Measurements from ENCODE around the gene IMMP2L. TPM values are rescaled to one million over a fixed set of nuclear protein-coding genes. Genes with fewer than 3 reads are reported as not detected.
"Not testable (repeated sequence)": the region's sequence is repeated elsewhere in the genome, so short reads cannot be mapped to it uniquely, and the experiment has no call there.

IMMP2L gene
- total RNA-seq, 1 donor from 2014 or later: 19.0 TPM

DNA sequence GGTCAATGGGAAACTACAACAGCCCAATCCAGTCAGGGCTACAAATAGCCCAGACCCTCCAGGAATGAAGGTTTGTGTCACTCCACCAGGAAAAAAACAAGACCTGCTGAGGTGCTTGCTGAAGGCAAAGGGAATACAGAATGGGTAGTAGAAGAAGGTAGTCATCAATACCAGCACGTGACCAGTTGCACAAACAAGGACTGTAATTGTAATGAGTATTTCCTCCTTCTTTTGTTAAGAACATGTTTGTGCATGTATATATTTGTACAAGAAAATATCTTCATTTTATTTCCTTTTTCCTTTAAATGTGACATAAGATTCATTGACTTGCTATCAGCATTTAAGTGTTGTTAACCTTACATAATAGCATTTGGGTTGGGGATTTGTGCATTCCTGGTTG, 229.3 kb downstream of the IMMP2L start:
- FAIRE-seq: no peak
- no peaks in the 10 kb centered on the region for H3K27me3 ChIP-seq (ENCODE audit: control insufficient read depth, insufficient read depth, low read length)
- TF ChIP-seq, protein P1, sequence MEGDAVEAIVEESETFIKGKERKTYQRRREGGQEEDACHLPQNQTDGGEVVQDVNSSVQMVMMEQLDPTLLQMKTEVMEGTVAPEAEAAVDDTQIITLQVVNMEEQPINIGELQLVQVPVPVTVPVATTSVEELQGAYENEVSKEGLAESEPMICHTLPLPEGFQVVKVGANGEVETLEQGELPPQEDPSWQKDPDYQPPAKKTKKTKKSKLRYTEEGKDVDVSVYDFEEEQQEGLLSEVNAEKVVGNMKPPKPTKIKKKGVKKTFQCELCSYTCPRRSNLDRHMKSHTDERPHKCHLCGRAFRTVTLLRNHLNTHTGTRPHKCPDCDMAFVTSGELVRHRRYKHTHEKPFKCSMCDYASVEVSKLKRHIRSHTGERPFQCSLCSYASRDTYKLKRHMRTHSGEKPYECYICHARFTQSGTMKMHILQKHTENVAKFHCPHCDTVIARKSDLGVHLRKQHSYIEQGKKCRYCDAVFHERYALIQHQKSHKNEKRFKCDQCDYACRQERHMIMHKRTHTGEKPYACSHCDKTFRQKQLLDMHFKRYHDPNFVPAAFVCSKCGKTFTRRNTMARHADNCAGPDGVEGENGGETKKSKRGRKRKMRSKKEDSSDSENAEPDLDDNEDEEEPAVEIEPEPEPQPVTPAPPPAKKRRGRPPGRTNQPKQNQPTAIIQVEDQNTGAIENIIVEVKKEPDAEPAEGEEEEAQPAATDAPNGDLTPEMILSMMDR (IDR thresholded peaks at IDR 0.05; ENCODE audit: insufficient read depth, low read length, severe bottlenecking): no peak
- H3K36me3 ChIP-seq (ENCODE audit: control insufficient read depth, insufficient read depth, low read length): no peaks in the 10 kb centered on the region
- DNase-seq (ENCODE audit: low read depth): peak; percentile 82
- no peak overlapping the region for H3K4me3 ChIP-seq (ENCODE audit: low read depth, low read length)

DNA sequence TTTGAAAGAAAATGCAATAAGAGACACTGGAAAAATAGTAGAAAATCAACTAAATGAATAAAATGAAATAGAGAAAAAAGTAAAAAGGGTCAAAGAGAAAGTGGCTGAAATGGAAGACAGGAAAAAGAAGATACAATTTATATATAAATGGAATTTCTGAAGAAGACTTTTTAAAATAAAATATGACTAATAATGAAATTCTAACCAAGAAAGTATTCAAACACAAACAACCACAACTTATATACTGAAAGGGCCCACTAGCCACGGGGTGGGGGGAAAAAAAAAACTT, 232.1 kb downstream of the IMMP2L start:
- FAIRE-seq (no peak), DNase-seq (ENCODE audit: low read depth) (no peak)
- TF ChIP-seq, protein P1 (IDR thresholded peaks at IDR 0.05; ENCODE audit: insufficient read depth, low read length, severe bottlenecking): no peak
- Histone ChIP-seq H3K27me3 (ENCODE audit: control insufficient read depth, insufficient read depth, low read length) (no peaks in the 10 kb centered on the region), H3K4me3 (ENCODE audit: low read depth, low read length) (no peak overlapping the region), H3K36me3 (ENCODE audit: control insufficient read depth, insufficient read depth, low read length) (no peaks in the 10 kb centered on the region)

DNA sequence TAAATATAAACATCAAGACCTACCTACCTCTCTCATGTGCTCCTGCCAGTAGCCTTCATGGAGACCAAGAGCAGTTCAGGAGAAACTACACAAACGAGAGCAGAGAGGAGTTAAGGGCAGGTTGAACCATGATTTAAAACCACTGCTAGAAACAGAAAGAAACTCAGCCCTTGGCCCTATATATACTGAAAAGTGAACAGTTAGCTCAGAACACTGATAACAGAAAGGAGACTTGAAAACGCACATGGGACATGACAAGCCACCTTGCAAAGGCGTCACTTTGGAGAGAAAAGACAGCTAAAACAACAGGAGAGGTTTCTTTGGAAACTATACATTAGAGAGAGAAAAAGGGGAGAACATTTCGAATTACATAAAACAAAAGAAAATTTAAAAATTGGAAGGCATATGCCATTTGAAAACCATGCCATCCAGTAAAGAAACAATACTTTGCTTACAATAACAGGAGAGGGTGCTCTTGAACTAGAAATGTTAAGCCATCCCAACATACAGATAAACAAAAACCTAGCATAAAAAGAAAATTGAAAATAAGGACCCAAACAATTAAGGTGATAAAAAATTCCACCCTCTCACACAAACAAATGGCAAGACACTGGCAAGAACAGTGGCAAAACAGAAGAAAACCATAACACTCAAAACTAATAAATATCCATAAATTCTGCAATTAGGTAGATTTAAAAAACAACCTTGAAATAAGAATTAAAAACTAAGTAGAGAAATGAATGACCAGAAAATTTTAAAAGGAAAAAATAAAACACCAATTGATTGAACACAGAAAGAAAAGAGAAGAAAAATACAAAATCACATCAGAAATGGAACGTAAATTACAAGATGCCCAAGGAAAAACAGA, 232.7 kb downstream of the IMMP2L start:
- FAIRE-seq (no peak), DNase-seq (ENCODE audit: low read depth) (peak; percentile 20)
- no peak overlapping the region for H3K4me3 ChIP-seq (ENCODE audit: low read depth, low read length)
- H3K27me3 ChIP-seq (ENCODE audit: control insufficient read depth, insufficient read depth, low read length): no peaks in the 10 kb centered on the region
- TF ChIP-seq, protein P1 (IDR thresholded peaks at IDR 0.05; ENCODE audit: insufficient read depth, low read length, severe bottlenecking): no peak
- no peaks in the 10 kb centered on the region for H3K36me3 ChIP-seq (ENCODE audit: control insufficient read depth, insufficient read depth, low read length)

DNA sequence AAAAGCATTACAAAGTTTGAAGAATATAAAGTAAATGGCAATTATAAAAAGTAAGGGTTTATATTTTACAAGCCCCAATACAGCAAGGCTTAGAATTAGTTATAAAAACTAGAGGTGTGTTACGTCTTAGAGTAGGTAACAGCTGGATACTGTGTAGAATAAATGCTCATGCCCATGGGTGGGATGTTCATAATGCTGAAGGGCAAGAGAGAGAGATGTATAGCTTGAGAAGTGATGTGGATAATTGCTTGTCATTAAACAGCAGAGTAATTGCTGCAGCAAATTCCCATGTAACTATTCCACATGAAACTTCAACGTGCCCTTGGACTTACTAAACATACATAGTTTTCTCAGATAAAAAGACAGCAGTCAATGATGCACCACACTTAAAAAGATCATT, 233.8 kb downstream of the IMMP2L start:
- TF ChIP-seq, protein P1 (IDR thresholded peaks at IDR 0.05; ENCODE audit: insufficient read depth, low read length, severe bottlenecking): no peak
- Histone ChIP-seq H3K36me3 (ENCODE audit: control insufficient read depth, insufficient read depth, low read length) (no peaks in the 10 kb centered on the region), H3K4me3 (ENCODE audit: low read depth, low read length) (no peak overlapping the region), H3K27me3 (ENCODE audit: control insufficient read depth, insufficient read depth, low read length) (no peaks in the 10 kb centered on the region)
- FAIRE-seq (no peak), DNase-seq (ENCODE audit: low read depth) (no peak)

DNA sequence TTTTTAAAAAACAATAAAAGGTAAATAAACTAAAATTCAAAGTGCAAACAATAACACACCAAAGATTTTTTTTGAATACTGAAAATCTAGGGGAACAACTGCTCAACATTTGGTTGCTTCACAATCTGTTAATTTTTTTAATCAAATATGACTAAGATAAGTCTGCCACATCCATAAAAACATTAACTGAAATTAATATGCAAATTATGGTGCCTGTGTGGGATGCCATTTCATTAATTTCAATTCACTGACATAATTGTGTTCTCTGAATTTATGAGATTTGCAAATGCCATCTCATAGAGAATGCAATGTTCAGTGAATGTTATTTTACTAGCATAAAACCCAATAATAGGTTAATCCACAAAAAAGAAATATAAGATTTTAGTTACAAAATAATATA, 237.5 kb downstream of the IMMP2L start:
- TF ChIP-seq, protein P1 (IDR thresholded peaks at IDR 0.05; ENCODE audit: insufficient read depth, low read length, severe bottlenecking): no peak
- Histone ChIP-seq H3K27me3 (ENCODE audit: control insufficient read depth, insufficient read depth, low read length) (no peaks in the 10 kb centered on the region), H3K36me3 (ENCODE audit: control insufficient read depth, insufficient read depth, low read length) (no peaks in the 10 kb centered on the region), H3K4me3 (ENCODE audit: low read depth, low read length) (no peak overlapping the region)
- no peak for FAIRE-seq
- DNase-seq (ENCODE audit: low read depth): no peak

DNA sequence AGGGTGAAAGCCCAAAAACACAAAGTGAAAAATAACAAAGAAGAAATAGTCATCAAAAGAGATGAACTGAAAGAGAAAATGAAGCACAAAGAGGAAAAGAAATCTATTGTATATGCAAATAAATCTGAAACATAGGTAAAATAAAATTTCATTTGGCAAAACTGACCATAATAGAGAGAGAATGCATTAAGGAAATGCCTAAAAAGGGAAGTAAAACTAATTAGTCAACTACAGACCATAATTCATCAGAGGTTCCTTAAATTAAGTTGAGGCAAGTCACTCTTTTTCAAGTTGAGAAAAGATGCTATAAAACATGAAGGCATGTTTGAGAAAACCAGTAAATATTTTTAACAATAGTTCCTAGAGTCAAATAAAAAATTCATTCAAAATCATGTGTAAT, 238.1 kb downstream of the IMMP2L start:
- DNase-seq (ENCODE audit: low read depth) (no peak), FAIRE-seq (no peak)
- Histone ChIP-seq H3K4me3 (ENCODE audit: low read depth, low read length) (no peak overlapping the region), H3K36me3 (ENCODE audit: control insufficient read depth, insufficient read depth, low read length) (no peaks in the 10 kb centered on the region), H3K27me3 (ENCODE audit: control insufficient read depth, insufficient read depth, low read length) (no peaks in the 10 kb centered on the region)
- TF ChIP-seq, protein P1 (IDR thresholded peaks at IDR 0.05; ENCODE audit: insufficient read depth, low read length, severe bottlenecking): no peak

DNA sequence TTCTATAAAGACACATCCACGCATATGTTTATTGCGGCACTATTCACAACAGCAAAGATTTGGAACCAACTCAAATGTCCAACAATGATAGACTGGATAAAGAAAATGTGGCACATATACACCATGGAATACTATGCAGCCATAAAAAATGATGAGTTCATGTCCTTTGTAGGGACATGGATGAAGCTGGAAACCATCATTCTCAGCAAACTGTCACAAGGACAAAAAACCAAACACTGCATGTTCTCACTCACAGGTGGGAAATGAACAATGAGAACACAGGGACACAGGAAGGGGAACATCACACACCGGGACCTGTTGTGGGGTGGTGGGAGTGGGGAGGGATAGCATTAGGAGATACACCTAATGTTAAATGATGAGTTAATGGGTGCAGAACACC, 238.6 kb downstream of the IMMP2L start:
- DNase-seq (ENCODE audit: low read depth); H3K27me3 ChIP-seq (ENCODE audit: control insufficient read depth, insufficient read depth, low read length); FAIRE-seq; H3K4me3 ChIP-seq (ENCODE audit: low read depth, low read length); H3K36me3 ChIP-seq (ENCODE audit: control insufficient read depth, insufficient read depth, low read length): not testable (repeated sequence)
